HG03196 (cell line): ENCODE results near the gene SMYD3.
"Not testable (repeated sequence)": the region's sequence is repeated elsewhere in the genome, so short reads cannot be mapped to it uniquely, and the experiment has no call there.

Experiments used
- ATAC-seq: cut with Tn5 transposase; IDR thresholded peaks from one replicate; pipeline ENCODE4 v1.9.1; 2021; ENCODE audit not compliant: unreplicated experiment

The SMYD3 gene

GRCh38 chr1:245762396-245762910 is 744.6 kb downstream of the SMYD3 start:
- ATAC-seq = no peak

DNA sequence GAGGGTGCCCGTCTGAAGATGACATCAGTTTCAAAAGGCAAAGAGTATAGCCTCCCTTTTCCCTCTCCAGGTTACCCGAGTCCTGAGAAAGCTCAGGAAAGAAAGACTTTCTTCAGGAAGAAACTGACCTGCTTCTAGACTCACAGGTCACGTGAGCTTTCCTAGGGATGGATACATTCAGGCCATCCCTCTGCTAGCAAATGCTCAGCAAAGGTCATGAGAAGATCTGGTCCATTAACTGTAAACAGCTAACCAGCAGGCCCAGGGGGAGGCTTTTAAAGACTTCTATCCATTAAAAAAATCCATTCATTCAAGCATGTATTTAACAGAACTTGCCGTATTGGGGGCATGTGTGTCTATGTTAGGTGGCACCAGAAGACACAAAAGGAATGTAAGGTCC is 746.8 kb downstream of the SMYD3 start:
- ATAC-seq = no peak

- no peak for ATAC-seq
These were observed 752.6 kb downstream of the SMYD3 start for GRCh38 chr1:245754463-245754961.

GRCh38 chr1:245753807-245754206 is 753.3 kb downstream of the SMYD3 start:
- no peak for ATAC-seq

DNA sequence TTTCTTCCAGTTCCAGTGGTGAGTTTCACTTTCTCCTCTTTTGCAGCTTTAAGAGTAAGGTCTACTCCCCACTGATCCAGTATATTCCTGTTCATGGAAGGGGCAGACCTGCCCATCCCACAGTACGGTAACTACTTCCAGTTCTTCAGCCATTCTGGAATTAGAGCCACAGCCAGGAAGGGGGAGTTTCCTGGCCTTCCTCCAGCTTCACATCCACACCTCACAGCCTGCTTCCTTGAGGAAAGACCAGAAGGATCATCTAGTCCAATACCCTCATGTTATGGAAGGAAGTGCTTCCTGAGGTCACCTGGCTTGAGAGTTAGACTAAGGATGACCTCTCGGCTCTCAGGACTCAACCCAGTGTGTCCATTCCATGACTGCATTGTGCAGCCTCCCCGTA is 754.5 kb downstream of the SMYD3 start:
- no peak for ATAC-seq

- ATAC-seq = no peak
These were observed 755.2 kb downstream of the SMYD3 start for GRCh38 chr1:245751726-245752470.

DNA sequence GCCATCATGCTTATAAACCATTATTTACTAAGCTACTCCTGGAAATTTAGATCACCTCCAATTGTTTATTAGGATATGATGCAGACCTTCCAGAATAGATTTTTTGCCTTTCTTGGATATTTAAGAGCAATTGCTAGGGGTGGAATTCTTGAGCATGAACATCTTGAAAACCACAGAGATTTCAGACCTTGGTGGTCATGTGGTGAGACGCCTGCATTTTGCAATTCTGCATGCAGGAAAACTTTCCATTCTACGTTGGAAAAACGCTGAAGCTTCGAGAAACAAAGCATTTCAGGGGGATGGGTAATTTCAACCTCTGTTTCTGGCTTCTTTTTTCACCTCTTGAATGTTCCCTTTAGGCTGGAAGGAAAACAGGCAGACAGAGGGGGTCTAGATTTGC is 756.0 kb downstream of the SMYD3 start:
- ATAC-seq = no peak

DNA sequence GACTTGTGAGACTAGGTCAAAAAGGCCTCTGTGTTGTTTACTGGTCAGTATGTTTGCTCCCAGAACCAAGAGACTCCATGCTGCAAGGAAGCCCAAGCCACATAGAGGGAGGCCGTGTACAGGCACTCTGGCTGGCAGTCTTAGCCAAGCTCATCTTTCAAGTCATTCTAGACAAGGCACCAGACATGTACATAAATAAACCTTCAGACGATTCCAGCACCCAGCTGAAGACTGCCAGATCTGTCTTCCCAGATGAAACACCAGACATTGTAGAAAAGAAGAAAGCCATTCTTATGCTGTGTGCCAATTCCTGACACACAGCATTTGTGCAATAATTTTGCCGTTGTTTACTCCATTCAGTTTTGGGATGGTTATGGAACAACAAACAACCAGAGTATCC is 756.8 kb downstream of the SMYD3 start:
- ATAC-seq = no peak

GRCh38 chr1:245749053-245749452 is 758.0 kb downstream of the SMYD3 start:
- no peak for ATAC-seq

DNA sequence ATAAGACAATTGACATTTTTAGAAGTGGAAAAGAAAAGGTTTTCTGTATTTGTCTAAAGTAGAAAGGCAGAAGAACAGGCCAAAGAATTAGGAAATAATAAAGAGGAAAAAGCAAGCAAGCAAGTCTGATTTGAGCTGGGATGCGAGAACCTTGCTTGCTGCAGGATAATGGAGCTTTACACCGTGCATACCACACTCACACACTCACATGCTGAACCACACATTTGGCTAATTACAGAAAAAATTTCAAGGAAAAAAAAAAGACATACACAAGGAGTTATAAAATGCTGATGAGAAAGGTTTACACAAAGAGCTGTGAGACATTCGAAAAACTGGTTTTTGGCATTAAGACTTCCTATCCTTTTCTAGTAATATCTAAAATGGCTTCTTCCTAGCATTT is 758.4 kb downstream of the SMYD3 start:
- ATAC-seq = no peak

GRCh38 chr1:245748240-245748639 is 758.8 kb downstream of the SMYD3 start:
- ATAC-seq = no peak

- ATAC-seq = no peak
These were observed 764.2 kb downstream of the SMYD3 start for GRCh38 chr1:245742896-245743295.

- not testable (repeated sequence) for ATAC-seq
These were observed 766.7 kb downstream of the SMYD3 start for GRCh38 chr1:245740336-245740735.

DNA sequence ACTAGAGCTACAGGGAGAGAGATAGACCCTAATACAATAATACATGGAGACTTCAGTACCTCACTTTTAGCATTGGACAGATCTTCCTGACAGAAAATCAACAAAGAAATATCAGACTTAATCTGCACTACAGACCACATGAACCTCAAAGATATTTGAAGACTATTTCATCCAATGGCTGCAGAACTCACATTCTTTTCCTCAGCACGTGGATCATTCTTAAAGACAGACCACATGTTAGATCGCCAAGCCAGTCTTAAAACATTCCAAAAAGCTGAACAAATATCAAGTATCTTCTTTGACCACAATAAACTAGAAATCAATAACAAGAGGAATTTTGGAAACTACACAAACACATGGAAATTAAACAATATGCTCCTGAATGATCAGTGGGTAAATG is 776.3 kb downstream of the SMYD3 start:
- ATAC-seq = no peak

DNA sequence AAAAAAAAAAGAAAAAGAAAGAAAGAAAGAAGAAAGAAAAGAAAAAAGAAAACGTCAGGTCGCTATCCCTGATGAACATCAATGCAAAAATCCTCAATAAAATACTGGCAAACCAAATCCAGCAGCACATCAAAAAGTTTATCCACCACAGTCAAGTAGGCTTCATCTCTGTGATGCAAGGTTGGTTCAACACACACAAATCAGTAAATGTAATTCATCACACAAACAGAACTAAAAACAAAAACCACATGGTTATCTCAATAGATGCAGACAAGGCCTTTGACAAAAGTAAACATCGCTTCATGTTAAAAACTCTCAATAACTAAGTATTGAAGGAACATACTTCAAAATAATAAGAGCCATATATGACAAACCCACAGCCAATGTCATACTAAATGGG is 779.0 kb downstream of the SMYD3 start:
- ATAC-seq = not testable (repeated sequence)

GRCh38 chr1:245721488-245721887 is 785.6 kb downstream of the SMYD3 start:
- ATAC-seq = no peak

DNA sequence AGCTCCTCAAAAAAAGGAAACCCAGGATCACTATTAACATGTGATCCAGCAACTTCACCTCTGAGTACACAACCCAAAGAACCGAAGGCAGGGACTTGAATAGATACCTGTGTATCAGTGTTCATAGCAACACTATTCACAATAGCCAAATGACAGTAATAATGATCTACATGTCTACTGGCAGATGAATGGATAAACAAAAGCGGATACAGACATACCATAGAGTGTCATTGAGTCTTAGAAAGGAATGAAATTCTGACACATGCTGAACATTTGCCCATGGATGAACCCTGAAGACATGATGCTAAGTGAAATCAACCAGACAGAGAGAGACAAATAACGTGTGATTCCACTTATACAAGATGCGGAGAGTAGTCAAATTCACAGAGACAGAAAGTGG is 788.1 kb downstream of the SMYD3 start:
- ATAC-seq = no peak

- no peak for ATAC-seq
These were observed 789.0 kb downstream of the SMYD3 start for GRCh38 chr1:245718123-245718522.

DNA sequence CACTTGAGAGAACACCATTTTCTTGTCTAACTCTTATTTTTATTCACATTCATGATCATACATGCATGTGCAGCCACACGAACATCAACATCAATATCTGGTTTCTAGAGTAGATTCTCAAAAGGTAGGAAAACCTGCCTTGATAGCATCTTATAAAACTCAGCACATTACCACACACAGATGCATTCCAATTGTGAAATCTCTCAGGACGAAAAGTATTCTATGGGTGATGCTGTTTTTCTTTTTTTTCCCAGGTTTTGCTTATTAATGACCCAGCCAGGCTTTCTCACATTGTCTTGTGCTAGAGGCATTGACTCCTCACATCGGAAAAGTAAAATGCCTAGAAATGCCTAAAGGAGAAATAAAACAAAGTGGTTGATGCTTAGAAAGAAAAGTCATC is 789.5 kb downstream of the SMYD3 start:
- no peak for ATAC-seq

DNA sequence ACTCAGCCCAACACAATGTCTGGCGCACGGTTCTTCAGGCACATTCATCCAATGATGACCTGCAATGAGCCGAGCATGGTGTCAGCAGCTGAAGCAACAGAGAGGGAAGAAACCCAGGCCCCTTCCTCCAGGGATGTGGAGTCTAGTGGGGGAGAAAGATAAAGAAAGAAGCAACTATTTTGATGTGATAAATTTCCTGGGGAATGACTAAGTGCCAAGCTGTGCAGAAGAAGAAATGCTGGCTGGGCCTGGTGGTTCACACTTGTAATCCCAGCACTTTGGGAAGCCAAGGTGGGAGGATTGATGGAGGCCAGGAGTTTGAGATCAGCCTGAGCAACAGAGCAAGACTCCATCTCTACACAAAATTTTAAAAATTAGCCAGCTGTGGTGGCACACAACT is 790.5 kb downstream of the SMYD3 start:
- ATAC-seq = no peak

- no peak for ATAC-seq
These were observed 791.1 kb downstream of the SMYD3 start for GRCh38 chr1:245715970-245716369.

- ATAC-seq = no peak
These were observed 791.8 kb downstream of the SMYD3 start for GRCh38 chr1:245715291-245715701.

GRCh38 chr1:245714027-245714426 is 793.1 kb downstream of the SMYD3 start:
- ATAC-seq = not testable (repeated sequence)
